ENCODE results near the gene ZNF195.
"Not testable (repeated sequence)": the region's sequence is repeated elsewhere in the genome, so short reads cannot be mapped to it uniquely, and the experiment has no call there.

Gene ZNF195

DNA sequence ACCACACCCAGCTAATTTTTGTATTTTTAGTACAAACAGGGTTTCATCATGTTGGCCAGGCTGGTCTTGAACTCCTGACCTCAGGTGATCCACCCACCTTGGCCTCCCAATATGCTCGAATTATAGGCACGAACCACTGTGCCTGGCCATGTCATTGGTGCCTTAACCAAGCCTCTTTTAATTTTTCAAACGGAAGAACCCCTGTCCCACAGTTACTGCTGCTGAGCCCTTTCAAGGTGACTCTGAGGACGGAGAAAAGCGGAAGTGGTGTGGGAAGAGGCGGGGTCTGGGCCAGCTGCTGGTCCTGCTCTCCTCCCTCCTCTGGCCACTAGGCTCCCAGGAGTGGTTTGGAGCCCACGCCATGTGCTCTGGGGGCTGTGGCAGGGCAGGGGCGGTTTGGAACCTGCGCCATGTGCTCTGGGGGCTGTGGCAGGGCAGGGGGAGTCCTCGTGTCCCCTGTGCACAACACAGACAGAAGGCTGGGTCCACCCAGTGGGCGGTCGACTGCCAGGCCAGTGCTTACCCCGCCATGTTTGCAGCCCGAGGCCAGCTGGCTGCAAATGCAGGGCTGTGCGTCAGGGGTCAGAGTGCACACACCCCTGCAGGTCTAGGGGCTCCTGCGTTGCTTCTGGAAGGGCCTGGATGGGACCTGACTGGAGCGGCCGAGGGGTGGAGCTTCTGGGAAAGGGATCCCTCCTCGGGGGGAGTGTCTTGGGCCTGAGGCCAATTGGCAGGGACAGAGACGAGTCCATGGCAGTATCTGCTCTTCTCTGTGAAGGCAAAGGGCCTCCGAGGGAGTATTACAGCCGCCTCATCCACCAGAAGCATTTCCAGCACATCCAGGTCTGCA, 25.4 kb upstream of the ZNF195 start:
- H3K4me2 ChIP-seq (ENCODE audit: low read length); H3K27ac ChIP-seq; H2AFZ ChIP-seq; H3K4me3 ChIP-seq (ENCODE audit: low read depth, low read length); H3K9ac ChIP-seq; H3K27me3 ChIP-seq (ENCODE audit: control insufficient read depth, insufficient read depth, low read length); H3K79me2 ChIP-seq; H3K4me1 ChIP-seq; H3K9me3 ChIP-seq (ENCODE audit: control insufficient read depth, low read length); H3K36me3 ChIP-seq (ENCODE audit: control insufficient read depth, insufficient read depth, low read length): not testable (repeated sequence)

DNA sequence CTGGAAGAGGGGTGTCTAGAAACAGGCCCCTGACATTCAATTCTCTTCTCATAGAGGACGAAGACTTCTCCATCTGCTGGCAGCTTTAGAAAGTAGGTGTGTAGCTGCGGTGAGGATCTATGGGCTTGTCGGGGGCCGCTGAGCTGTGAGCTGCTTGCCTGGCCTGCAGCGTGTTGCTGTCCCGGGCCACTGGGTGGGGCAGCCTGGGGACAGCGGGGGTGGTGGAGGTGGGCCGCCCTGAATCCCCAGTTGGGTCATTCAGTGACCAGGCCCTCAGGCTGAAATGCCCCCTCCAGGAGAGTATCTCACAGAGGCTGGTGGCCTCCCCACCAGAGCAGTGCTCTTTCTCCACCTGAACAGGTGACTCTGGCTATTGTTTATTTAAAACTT, 23.9 kb upstream of the ZNF195 start:
- H3K27me3 ChIP-seq (ENCODE audit: control insufficient read depth, insufficient read depth, low read length); H3K4me1 ChIP-seq; H3K79me2 ChIP-seq; H3K27ac ChIP-seq; H3K4me3 ChIP-seq (ENCODE audit: low read depth, low read length); H3K9me3 ChIP-seq (ENCODE audit: control insufficient read depth, low read length); H2AFZ ChIP-seq; H3K9ac ChIP-seq; H3K36me3 ChIP-seq (ENCODE audit: control insufficient read depth, insufficient read depth, low read length); H3K4me2 ChIP-seq (ENCODE audit: low read length): not testable (repeated sequence)

DNA sequence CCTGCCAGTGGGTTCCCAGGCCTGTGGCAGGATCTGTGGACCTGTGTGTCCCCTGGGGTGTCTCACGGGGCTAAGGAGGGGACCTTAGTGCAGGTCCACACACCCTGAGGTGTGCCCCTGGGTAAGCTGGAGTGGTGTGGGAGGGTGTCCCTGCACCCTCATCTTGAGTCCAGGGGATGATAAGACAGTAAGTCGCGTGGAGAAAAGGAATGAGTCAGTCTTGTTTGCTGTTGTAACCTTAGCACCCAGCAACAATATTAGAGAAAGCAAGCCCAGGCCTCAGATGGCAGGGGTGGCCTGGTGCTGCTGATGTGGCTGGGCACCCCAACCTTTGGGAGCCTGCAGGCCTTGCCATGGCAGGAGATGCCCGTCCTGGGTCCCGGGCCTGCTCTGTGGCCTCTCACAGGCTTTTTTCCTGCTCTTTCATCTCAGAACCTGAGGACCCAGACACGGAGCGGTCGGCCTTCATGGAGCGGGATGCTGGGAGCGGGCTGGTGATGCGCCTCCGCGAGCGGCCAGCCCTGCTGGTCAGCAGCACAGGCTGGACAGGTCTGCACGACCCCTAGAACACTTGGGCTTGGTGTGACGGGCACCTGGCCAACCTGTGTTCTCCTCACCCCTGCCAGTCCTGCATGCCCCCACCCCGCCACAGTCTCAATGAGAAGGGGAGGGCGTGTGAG, 23.4 kb upstream of the ZNF195 start:
- H3K4me1 ChIP-seq; H3K4me2 ChIP-seq (ENCODE audit: low read length); H3K36me3 ChIP-seq (ENCODE audit: control insufficient read depth, insufficient read depth, low read length): not testable (repeated sequence)

DNA sequence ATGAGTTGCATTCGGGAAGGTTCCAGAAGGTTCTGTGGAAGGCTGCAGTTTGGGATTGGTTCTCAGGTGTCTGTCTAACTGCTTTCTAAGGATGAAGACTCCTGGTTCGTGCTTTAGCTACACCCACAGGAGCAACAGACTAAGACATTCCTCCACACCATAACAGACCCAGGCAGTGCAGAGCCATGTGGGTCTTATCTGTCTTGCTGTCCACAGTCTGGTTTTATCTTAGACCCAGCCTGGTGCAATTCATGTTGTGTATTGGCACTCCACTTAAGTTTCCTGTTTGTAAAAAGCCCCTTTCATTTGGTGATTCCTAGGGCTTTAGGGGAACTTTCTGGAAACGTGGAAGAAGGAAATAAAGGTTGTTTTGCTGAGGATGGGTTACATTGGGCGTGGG, 22.1 kb upstream of the ZNF195 start:
- H3K4me2 ChIP-seq (ENCODE audit: low read length); H3K36me3 ChIP-seq (ENCODE audit: control insufficient read depth, insufficient read depth, low read length); H3K4me1 ChIP-seq; H3K9ac ChIP-seq; H3K27ac ChIP-seq; H3K79me2 ChIP-seq; H3K4me3 ChIP-seq (ENCODE audit: low read depth, low read length); H2AFZ ChIP-seq; H3K27me3 ChIP-seq (ENCODE audit: control insufficient read depth, insufficient read depth, low read length); H3K9me3 ChIP-seq (ENCODE audit: control insufficient read depth, low read length): not testable (repeated sequence)

More for the DNA sequence above, 23.4 kb upstream of the ZNF195 start:
- H3K79me2 ChIP-seq; H3K27me3 ChIP-seq (ENCODE audit: control insufficient read depth, insufficient read depth, low read length); H3K4me3 ChIP-seq (ENCODE audit: low read depth, low read length); H3K9me3 ChIP-seq (ENCODE audit: control insufficient read depth, low read length); H2AFZ ChIP-seq; H3K9ac ChIP-seq; H3K27ac ChIP-seq: not testable (repeated sequence)

DNA sequence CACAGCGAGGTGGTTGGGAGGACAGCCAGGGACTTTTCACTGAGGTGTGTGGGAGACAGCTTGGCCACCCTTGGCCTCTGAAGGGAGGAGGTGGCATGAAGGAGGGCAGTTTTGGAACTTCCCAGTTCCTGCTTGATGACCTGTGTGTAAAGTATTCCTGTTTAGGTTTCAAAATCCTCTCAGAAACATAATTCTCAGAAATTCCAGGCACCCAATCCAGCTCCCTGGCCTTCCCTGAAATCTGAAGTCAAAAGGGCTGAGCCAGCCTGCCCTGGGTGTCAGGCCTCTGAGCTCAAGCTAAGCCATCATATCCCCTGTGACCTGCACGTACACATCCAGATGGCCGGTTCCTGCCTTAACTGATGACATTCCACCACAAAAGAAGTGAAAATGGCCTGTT, 19.6 kb upstream of the ZNF195 start:
- H3K79me2 ChIP-seq; H3K27ac ChIP-seq; H3K36me3 ChIP-seq (ENCODE audit: control insufficient read depth, insufficient read depth, low read length); H2AFZ ChIP-seq; H3K4me3 ChIP-seq (ENCODE audit: low read depth, low read length); H3K27me3 ChIP-seq (ENCODE audit: control insufficient read depth, insufficient read depth, low read length); H3K9me3 ChIP-seq (ENCODE audit: control insufficient read depth, low read length); H3K4me1 ChIP-seq; H3K9ac ChIP-seq; H3K4me2 ChIP-seq (ENCODE audit: low read length): not testable (repeated sequence)

DNA sequence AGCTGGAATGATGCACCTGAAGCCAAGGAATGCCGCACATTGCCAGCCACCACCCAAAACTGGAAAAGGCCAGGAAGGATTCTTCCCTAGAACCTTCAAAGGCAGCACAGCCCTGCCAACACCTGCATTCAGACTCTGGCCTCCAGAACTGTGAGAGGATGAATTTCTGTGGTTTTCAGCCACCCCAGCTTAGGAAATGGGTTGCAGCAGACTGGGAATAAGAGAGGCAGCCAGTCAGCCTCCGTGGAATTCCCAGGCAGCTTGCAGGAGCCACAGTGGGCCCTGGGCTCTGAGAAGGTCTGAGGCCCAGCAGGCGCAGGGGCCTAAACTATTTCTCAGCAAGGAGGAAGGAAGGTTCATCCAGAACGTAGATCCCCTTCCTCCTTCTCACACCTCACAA, 19.2 kb upstream of the ZNF195 start:
- not testable (repeated sequence) for H3K4me3 ChIP-seq (ENCODE audit: low read depth, low read length); H3K4me1 ChIP-seq; H3K79me2 ChIP-seq; H3K9ac ChIP-seq; H3K4me2 ChIP-seq (ENCODE audit: low read length); H3K36me3 ChIP-seq (ENCODE audit: control insufficient read depth, insufficient read depth, low read length); H2AFZ ChIP-seq; H3K27ac ChIP-seq; H3K27me3 ChIP-seq (ENCODE audit: control insufficient read depth, insufficient read depth, low read length); H3K9me3 ChIP-seq (ENCODE audit: control insufficient read depth, low read length)

DNA sequence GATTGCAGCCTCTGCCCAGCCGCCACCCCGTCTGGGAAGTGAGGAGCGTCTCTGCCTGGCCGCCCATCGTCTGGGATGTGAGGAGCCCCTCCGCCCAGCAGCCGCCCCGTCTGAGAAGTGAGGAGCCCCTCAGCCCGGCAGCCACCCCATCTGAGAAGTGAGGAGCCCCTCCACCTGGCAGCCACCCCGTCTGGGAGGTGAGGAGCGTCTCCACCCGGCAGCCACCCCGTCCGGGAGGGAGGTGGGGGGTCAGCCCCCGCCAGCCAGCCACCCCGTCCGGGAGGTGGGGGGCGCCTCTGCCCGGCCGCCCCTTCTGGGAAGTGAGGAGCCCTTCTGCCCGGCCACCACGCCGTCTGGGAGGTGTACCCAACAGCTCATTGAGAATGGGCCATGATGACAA, 18.3 kb upstream of the ZNF195 start:
- not testable (repeated sequence) for H3K27ac ChIP-seq; H3K79me2 ChIP-seq; H3K4me1 ChIP-seq; H3K9ac ChIP-seq; H3K4me3 ChIP-seq (ENCODE audit: low read depth, low read length); H3K4me2 ChIP-seq (ENCODE audit: low read length); H2AFZ ChIP-seq; H3K36me3 ChIP-seq (ENCODE audit: control insufficient read depth, insufficient read depth, low read length); H3K27me3 ChIP-seq (ENCODE audit: control insufficient read depth, insufficient read depth, low read length); H3K9me3 ChIP-seq (ENCODE audit: control insufficient read depth, low read length)

DNA sequence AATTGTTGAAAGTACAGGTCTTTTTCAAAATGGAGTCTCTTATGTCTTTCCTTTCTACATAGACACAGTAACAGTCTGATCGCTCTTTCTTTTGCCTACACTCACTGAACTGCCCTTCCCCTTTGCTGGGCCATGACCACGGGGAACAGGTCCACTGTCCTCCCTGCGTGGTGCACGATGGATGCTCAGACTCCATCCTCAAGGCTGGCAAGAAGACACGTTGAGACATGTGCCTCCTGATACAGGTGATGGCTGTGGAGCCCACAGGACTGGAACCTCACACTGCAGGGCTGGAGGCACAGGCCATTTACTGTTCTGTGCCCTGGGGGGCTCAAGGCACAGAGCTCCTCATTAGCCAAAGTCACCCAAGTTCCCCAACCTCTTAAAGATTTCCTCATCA, 16.5 kb upstream of the ZNF195 start:
- H3K27me3 ChIP-seq (ENCODE audit: control insufficient read depth, insufficient read depth, low read length); H3K9ac ChIP-seq; H3K36me3 ChIP-seq (ENCODE audit: control insufficient read depth, insufficient read depth, low read length); H3K4me2 ChIP-seq (ENCODE audit: low read length); H2AFZ ChIP-seq; H3K4me3 ChIP-seq (ENCODE audit: low read depth, low read length); H3K79me2 ChIP-seq; H3K27ac ChIP-seq; H3K4me1 ChIP-seq; H3K9me3 ChIP-seq (ENCODE audit: control insufficient read depth, low read length): not testable (repeated sequence)

DNA sequence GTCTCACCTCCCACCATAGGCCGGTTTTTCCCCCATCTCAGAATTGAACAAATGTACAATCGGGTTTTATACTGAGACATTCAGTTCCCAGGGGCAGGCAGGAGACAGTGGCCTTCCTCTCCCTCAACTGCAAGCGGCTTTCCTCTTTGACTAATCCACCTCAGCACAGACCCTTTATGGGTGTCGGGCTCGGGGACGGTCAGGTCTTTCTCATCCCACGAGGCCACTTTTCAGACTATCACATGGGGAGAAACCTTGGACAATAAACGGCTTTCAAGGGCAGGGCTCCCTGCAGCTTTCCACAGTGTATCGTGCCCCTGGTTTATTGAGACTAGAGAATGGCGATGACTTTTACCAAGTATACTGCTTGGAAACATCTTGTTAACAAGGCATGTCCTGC, 16.0 kb upstream of the ZNF195 start:
- not testable (repeated sequence) for H3K79me2 ChIP-seq; H3K36me3 ChIP-seq (ENCODE audit: control insufficient read depth, insufficient read depth, low read length); H3K9me3 ChIP-seq (ENCODE audit: control insufficient read depth, low read length); H3K9ac ChIP-seq; H3K4me2 ChIP-seq (ENCODE audit: low read length); H3K4me1 ChIP-seq; H3K27me3 ChIP-seq (ENCODE audit: control insufficient read depth, insufficient read depth, low read length); H3K4me3 ChIP-seq (ENCODE audit: low read depth, low read length); H2AFZ ChIP-seq; H3K27ac ChIP-seq

DNA sequence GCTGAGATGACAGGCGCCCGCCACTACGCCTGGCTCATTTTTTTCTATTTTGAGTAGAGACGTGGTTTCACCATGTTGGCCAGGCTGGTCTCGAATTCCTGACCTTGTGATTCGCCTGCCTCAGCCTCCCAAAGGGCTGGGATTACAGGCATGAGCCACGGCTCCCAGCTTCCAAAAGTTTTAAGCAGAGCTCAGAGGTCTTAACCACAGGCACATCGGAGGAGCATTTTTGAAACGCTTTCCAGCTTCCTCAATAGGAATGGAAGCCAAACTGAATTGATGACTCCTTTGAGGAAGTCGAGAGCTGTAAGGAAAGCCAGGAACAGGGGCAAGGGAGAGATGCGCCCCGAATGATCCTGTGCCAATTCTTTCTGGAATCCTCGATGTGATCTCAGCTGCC, 14.5 kb upstream of the ZNF195 start:
- H3K4me2 ChIP-seq (ENCODE audit: low read length); H3K27me3 ChIP-seq (ENCODE audit: control insufficient read depth, insufficient read depth, low read length); H3K9ac ChIP-seq; H3K27ac ChIP-seq; H2AFZ ChIP-seq; H3K36me3 ChIP-seq (ENCODE audit: control insufficient read depth, insufficient read depth, low read length); H3K4me3 ChIP-seq (ENCODE audit: low read depth, low read length); H3K9me3 ChIP-seq (ENCODE audit: control insufficient read depth, low read length); H3K4me1 ChIP-seq; H3K79me2 ChIP-seq: not testable (repeated sequence)
